Ishikawa (cell line): ENCODE results near the gene INSYN2A.

Source experiments
- CEBPB ChIP-seq: IDR thresholded peaks from 2 replicates; pipeline ENCODE4 v1.6.1; 2012
- CREB1 ChIP-seq: IDR thresholded peaks from 2 replicates; pipeline ENCODE4 v1.6.1; 2012; ENCODE audit warnings: low read depth
- EGR1 ChIP-seq: IDR thresholded peaks from 2 replicates; pipeline ENCODE4 v1.6.1; 2012
- EP300 ChIP-seq: IDR thresholded peaks from 2 replicates; pipeline ENCODE4 v1.6.1; 2012; ENCODE audit warnings: borderline replicate concordance
- FOXM1 ChIP-seq: IDR thresholded peaks from 2 replicates; pipeline ENCODE4 v1.6.1; 2012; ENCODE audit warnings: low read depth, borderline replicate concordance
- MAX ChIP-seq: IDR thresholded peaks from 2 replicates; pipeline ENCODE4 v1.6.1; 2012
- NFIC ChIP-seq: IDR thresholded peaks from 2 replicates; pipeline ENCODE4 v1.6.1; 2012
- RAD21 ChIP-seq: IDR thresholded peaks from 2 replicates; pipeline ENCODE4 v1.6.1; 2012; ENCODE audit warnings: low read depth
- REST ChIP-seq: IDR thresholded peaks from 2 replicates; pipeline ENCODE4 v1.6.1; 2012; ENCODE audit warnings: low read depth, mild to moderate bottlenecking
- TAF1 ChIP-seq: IDR thresholded peaks from 2 replicates; pipeline ENCODE4 v1.6.1; 2012; ENCODE audit warnings: low read depth, mild to moderate bottlenecking
- TCF12 ChIP-seq: IDR thresholded peaks from 2 replicates; pipeline ENCODE4 v1.6.1; 2012; ENCODE audit warnings: low read depth
- TEAD4 ChIP-seq: IDR thresholded peaks from 2 replicates; pipeline ENCODE4 v1.6.1; 2012
- USF1 ChIP-seq: IDR thresholded peaks from 2 replicates; pipeline ENCODE4 v1.6.1; 2012
- YY1 ChIP-seq: IDR thresholded peaks from 2 replicates; pipeline ENCODE4 v1.6.1; 2012; ENCODE audit warnings: low read depth
- ZBTB7A ChIP-seq: IDR thresholded peaks from 2 replicates; pipeline ENCODE4 v1.6.1; 2012; ENCODE audit warnings: low read depth

INSYN2A gene

GRCh38 chr10:127234306-127234800 lies 38.0 kb upstream of the INSYN2A start:
- TF ChIP-seq RAD21 (no peak), FOXM1 (no peak), EP300 (no peak), EGR1 (no peak), ZBTB7A (no peak), NFIC (no peak), TEAD4 (no peak)

- TF ChIP-seq EP300 (no peak), REST (no peak), USF1 (no peak)
These were observed 31.9 kb upstream of the INSYN2A start for GRCh38 chr10:127228195-127228787.

GRCh38 chr10:127227663-127228062 lies 31.3 kb upstream of the INSYN2A start:
- no peak for TF ChIP-seq CEBPB
- TF ChIP-seq EP300, result no peak
- no peak for TF ChIP-seq ZBTB7A
- no peak for TF ChIP-seq MAX
- no peak for TF ChIP-seq USF1
- TF ChIP-seq TCF12, result no peak
- no peak for TF ChIP-seq NFIC
- no peak for TF ChIP-seq TEAD4
- no peak for TF ChIP-seq FOXM1
- no peak for TF ChIP-seq EGR1
- TF ChIP-seq TAF1, result no peak
- no peak for TF ChIP-seq RAD21
- TF ChIP-seq YY1, result no peak
- no peak for TF ChIP-seq REST
- no peak for TF ChIP-seq CREB1

GRCh38 chr10:127227027-127227426 lies 30.6 kb upstream of the INSYN2A start:
- TF ChIP-seq FOXM1 (no peak), MAX (no peak), TCF12 (no peak), USF1 (no peak), REST (no peak), TEAD4 (no peak), NFIC (no peak), YY1 (no peak), RAD21 (no peak), TAF1 (no peak), CREB1 (no peak), EGR1 (no peak), EP300 (no peak), CEBPB (no peak), ZBTB7A (no peak)
